Ramos (cell line): ENCODE data around the gene FOXE3.

Experiments
- in situ Hi-C: fragments of 300-500 bp; cut with MboI; formaldehyde crosslinking; loops from one replicate; pipeline ENCODE4 v1.14.3; 2022; ENCODE audit warnings: low sequenced_read_pairs; ENCODE audit not compliant: unreplicated experiment

Gene FOXE3

GRCh38 chr1:47433037-47433421, 16.9 kb downstream of the FOXE3 start:
- in situ Hi-C loops = no loop called here

GRCh38 chr1:47433477-47434050, 17.5 kb downstream of the FOXE3 start:
- in situ Hi-C loops = no loop called here

- in situ Hi-C loops = no loop called here
Observed at GRCh38 chr1:47434051-47434842, 18.2 kb downstream of the FOXE3 start.

- in situ Hi-C loops = no loop called here
Observed at GRCh38 chr1:47435506-47436303, 19.6 kb downstream of the FOXE3 start.

GRCh38 chr1:47436304-47436978, 20.4 kb downstream of the FOXE3 start:
- in situ Hi-C loops = no loop called here

GRCh38 chr1:47436979-47437446, 20.9 kb downstream of the FOXE3 start:
- in situ Hi-C loops = no loop called here

- in situ Hi-C loops = no loop called here
Observed at GRCh38 chr1:47437447-47438164, 21.5 kb downstream of the FOXE3 start, which contains the start of gene FOXD2. Gene FOXD2, plus strand, starts transcription at chr1:47438044. Its CDS starts 92 bp downstream, at chr1:47438136.

GRCh38 chr1:47438165-47439016, 22.3 kb downstream of the FOXE3 start:
- in situ Hi-C loops = no loop called here

GRCh38 chr1:47439017-47439818, 23.1 kb downstream of the FOXE3 start:
- in situ Hi-C loops = no loop called here

GRCh38 chr1:47439819-47440598, 23.9 kb downstream of the FOXE3 start:
- in situ Hi-C loops = no loop called here

GRCh38 chr1:47440599-47441081, 24.6 kb downstream of the FOXE3 start:
- in situ Hi-C loops = no loop called here

- in situ Hi-C loops = no loop called here
Observed at GRCh38 chr1:47441450-47442106, 25.5 kb downstream of the FOXE3 start.

GRCh38 chr1:47442202-47442601, 26.1 kb downstream of the FOXE3 start:
- in situ Hi-C loops = no loop called here

- in situ Hi-C loops = no loop called here
Observed at GRCh38 chr1:47442842-47443529, 26.9 kb downstream of the FOXE3 start.

- in situ Hi-C loops = no loop called here
Observed at GRCh38 chr1:47443530-47444296, 27.6 kb downstream of the FOXE3 start.

- in situ Hi-C loops = no loop called here
Observed at GRCh38 chr1:47444297-47444561, 28.1 kb downstream of the FOXE3 start.
